Measurements from ENCODE around the gene PCDH1. TPM values are rescaled to one million over a fixed set of nuclear protein-coding genes. Genes with fewer than 3 reads are reported as not detected.

PCDH1 gene
- total and polyA plus RNA-seq, 2 of the 8 experiments (the other 6 are each of a cell fraction or from before 2014, with no cell fraction given) = 101 to 102 TPM

DNA sequence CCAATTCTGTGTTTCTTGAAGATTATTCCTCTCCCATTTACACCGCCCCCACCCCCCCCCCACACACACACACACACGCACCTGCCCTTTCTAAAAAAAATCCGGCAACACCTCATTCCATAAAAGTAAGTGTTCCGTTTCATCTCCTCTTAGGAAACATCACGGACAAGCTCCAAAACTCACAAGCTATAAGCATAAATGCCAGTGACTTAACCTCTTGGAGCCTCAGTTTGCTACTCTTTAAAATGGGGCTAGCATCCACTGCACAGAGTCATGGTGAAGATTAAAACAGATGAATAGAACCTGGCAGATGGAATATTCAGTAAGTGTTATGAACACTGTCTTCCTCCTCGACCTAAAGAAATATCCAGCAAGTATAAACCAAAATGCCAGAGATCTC is 70.5 kb downstream of the PCDH1 start:
- 83% methylated on average over 5 of the region's 6 CpGs; no CpG with 5 or more reads in 1 of the 2 experiments for WGBS, 2 experiments (ENCODE audit: extremely low coverage in 1 of 2, insufficient coverage in 1 of 2, insufficient read length in 1 of 2, insufficient replicate concordance in 2 of 2, low coverage in 1 of 2, low lambda C conversion rate in 2 of 2, missing lambda C conversion rate in 1 of 2)
- Histone ChIP-seq H3K23ac (ENCODE audit: insufficient read length) (no peak overlapping the region), H3K56ac (replicated peaks; ENCODE audit: insufficient read length, low read depth, low read length) (no peak overlapping the region), H3K79me1 (ENCODE audit: low read depth, low read length) (no peaks in the 10 kb centered on the region), H2BK12ac (ENCODE audit: low read depth, low read length) (no peak overlapping the region), H3K36me3 (ENCODE audit: control insufficient read depth in 2 of 4, insufficient read depth in 4 of 4, low read length in 3 of 4) (no peaks in the 10 kb centered on the region), H2BK15ac (ENCODE audit: low read length) (no peak overlapping the region), H4K20me1 (replicated peaks in 1 of 2; ENCODE audit: control insufficient read depth in 1 of 2, insufficient read depth in 2 of 2, low read length in 2 of 2) (no peaks in the 10 kb centered on the region), H3K18ac (ENCODE audit: extremely low read depth, low read length) (no peak overlapping the region), H3K4me2 (ENCODE audit: insufficient read depth in 1 of 2, low read depth in 2 of 2, low read length in 2 of 2) (no peak overlapping the region), H4K8ac (ENCODE audit: extremely low read depth, insufficient read depth, low read length) (no peak overlapping the region), H4K91ac (replicated peaks; ENCODE audit: insufficient read length, low read length) (no peak overlapping the region), H2BK20ac (ENCODE audit: low read length) (no peak overlapping the region), H3K14ac (ENCODE audit: insufficient read length) (no peak overlapping the region), H3K4me1 (replicated peaks in 1 of 4; ENCODE audit: control insufficient read depth in 3 of 4, insufficient read depth in 4 of 4, low read length in 3 of 4) (peaks cover 19 to 50% (median 24%) of the 10 kb centered on the region in 4 experiments), H3K4ac (replicated peaks; ENCODE audit: insufficient read length, low read depth, low read length) (no peak overlapping the region), H3K9ac (replicated peaks in 1 of 4; ENCODE audit: extremely low read depth in 1 of 4, low read depth in 3 of 4, low read length in 3 of 4) (no peak overlapping the region), H2BK5ac (ENCODE audit: low read depth, low read length) (no peak overlapping the region), H3K9me3 (ENCODE audit: insufficient read depth in 2 of 2, low read depth in 1 of 2, low read length in 1 of 2) (no peaks in the 10 kb centered on the region), H3K23me2 (ENCODE audit: low read depth, low read length) (peaks cover 4% of the 10 kb centered on the region; the same call in 1 of the 2 replicates), H3K4me3 (ENCODE audit: extremely low read depth in 1 of 4, insufficient read depth in 2 of 4, low read depth in 3 of 4, low read length in 4 of 4) (no peak overlapping the region), H3K79me2 (ENCODE audit: control insufficient read depth in 1 of 2, insufficient read depth in 2 of 2, low read length in 2 of 2) (no peaks in the 10 kb centered on the region), H2BK120ac (replicated peaks; ENCODE audit: low read depth, low read length) (no peak overlapping the region), H2AK5ac (ENCODE audit: low read depth, low read length) (no peak overlapping the region), H3K27ac (ENCODE audit: low read depth, low read length) (no peak overlapping the region), H4K5ac (ENCODE audit: insufficient read length, low read depth, low read length) (no peak overlapping the region), H2AFZ (ENCODE audit: low read length) (no peak overlapping the region), H3K27me3 (replicated peaks in 1 of 4; ENCODE audit: control insufficient read depth in 3 of 4, extremely low read depth in 1 of 4, insufficient read depth in 3 of 4, low read length in 3 of 4) (no peaks in the 10 kb centered on the region; a peak in 1 of 7 replicates)
- TF ChIP-seq EZH2 (IDR thresholded peaks at IDR 0.05; ENCODE audit: low read depth, low read length, severe bottlenecking) = no peak
- peak; percentile 96 for TF ChIP-seq KDM1A (IDR thresholded peaks at IDR 0.05; ENCODE audit: borderline replicate concordance, low read length)
- no peak for TF ChIP-seq RXRA (IDR thresholded peaks at IDR 0.05; ENCODE audit: insufficient read depth, low read depth, low read length)
- no peak for TF ChIP-seq SIRT6 (IDR thresholded peaks at IDR 0.05; ENCODE audit: low read length)
- DNase-seq (ENCODE audit: low read depth in 1 of 2, low spot score in 2 of 2) (no peak), FAIRE-seq (no peak)
- ChIA-PET CTCF (ENCODE audit: partially characterized antibody) (interaction anchor here (0.8 to 20.5 kb wide), 13 partner anchors 10 to 127 kb away, joined by 3 to 345 read pairs (median 5); partner anchors contain the start of gene PCDH1), POLR2A (ENCODE audit: partially characterized antibody) (interaction anchor here (0.7 to 4.3 kb wide), 9 partner anchors 9 to 80 kb away, joined by 3 to 18 read pairs (median 4); partner anchors contain the start of gene PCDH1)

All from H1 (cell line).